NCI-H345 treated with DMSO at 0.1 percent for 48 hours (cell line): ENCODE results near the gene VPS11.
"Not testable (repeated sequence)": the region's sequence is repeated elsewhere in the genome, so short reads cannot be mapped to it uniquely, and the experiment has no call there.

ENCODE experiments used
- DNase-seq: peaks from one replicate; lab custom pipeline; 2025; ENCODE audit not compliant: unreplicated experiment; lab: John Stamatoyannopoulos, UW

The VPS11 gene

DNA sequence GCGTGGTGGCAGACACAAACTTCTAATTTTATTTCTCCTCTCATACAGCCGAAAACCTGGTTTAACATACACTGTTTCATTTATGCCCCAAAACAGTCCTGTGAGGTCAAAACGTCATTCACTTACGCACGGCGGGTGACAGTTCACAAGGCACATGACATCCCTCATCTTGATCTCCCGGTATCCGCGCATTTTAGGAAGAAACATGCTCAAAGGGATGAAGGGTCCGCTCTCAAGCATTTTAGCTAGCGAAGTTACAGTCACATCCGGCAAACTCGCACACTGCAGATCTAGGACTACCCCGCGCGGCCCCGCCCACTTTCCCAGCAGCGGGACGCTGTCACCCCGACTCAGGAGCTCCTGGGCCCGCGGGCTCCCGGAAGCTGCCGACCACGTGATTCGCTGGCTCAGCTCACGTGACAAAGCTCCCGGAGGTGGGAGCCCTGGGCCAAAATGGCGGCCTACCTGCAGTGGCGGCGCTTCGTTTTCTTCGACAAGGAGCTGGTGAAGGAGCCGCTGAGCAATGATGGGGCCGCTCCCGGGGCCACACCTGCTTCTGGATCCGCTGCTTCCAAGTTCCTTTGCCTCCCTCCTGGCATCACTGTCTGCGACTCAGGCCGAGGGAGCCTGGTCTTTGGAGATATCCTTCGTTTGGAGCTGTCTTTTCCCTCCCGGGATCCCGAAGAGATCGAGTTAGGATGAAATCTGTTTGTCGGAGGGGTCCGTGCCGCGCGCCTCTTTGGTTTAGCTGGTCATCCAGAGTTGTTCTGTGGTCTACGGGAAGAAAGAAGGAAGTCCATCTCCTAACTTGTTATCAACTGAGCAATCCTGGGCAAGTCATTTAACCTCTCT, at the start of gene VPS11:
VPS11 (plus strand) TSS at position 448 of the 852 bp plus-strand sequence; CDS start at position 454, 6 bp downstream.
- DNase-seq = peak; percentile 88

DNA sequence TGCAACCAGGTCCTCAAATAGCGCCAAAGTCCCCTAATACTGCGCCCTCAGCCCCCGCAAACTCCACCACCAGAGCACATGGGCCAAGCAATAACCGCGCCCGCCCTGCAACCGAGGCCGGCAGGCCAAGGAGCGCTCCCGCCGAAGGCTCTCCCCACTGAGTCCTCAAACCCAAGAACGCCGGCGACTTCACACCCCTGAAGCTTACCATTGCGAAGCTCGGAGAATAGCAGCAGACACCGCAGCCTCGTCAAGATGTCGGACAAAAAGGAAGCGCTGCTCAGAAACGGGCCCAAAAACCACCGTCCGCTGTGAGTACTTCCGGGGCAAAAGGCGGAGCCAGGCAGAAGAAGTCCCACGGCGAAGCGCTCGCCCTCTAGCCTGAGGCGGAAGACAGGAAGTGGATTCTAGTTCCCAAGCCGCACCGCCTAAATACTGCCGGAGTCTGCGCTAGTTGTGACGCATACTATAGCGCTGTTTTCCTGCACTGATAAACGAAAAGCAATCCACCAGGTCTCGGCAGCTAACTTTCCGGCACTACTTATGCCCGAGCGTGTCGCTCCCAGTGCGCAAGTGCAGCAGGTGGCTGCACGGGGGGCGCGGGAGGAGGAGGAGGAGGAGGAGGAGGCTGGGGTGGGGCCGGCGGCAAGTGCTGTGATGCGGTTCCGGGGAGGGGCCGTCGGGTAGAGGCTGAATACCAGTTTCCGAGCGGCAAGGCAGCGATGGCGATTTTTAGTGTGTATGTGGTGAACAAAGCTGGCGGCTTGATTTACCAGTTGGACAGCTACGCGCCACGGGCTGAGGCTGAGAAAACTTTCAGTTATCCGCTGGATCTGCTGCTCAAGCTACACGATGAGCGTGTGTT, 49.3 kb upstream of the VPS11 start, which contains the start of the genes RPS25 and TRAPPC4:
RPS25 (minus strand) TSS at position 270 of the 865 bp plus-strand sequence; CDS start at position 211, 59 bp downstream.
TRAPPC4 (plus strand) TSS at position 693 of the 865 bp plus-strand sequence; CDS start at position 723, 30 bp downstream.
- peak; percentile 95 for DNase-seq

DNA sequence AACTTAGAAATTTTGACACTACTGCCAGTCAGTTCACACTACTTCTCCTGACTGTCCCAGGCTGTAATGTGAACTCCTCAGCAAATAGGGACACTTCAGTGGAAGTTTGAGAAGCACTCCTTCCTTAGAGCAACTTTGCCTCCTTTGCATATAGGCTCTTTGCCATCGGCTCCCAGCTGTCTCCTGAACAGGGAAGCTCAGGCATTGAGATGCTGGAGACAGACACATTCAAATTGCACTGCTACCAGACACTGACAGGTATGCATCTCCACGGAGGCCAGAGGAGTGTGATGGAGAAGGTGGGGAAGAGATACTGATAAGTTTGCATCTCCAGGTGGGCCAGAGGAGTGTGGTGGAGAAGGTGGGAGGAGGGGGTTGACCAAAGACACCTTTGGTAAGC, 47.6 kb upstream of the VPS11 start:
- DNase-seq = no peak

DNA sequence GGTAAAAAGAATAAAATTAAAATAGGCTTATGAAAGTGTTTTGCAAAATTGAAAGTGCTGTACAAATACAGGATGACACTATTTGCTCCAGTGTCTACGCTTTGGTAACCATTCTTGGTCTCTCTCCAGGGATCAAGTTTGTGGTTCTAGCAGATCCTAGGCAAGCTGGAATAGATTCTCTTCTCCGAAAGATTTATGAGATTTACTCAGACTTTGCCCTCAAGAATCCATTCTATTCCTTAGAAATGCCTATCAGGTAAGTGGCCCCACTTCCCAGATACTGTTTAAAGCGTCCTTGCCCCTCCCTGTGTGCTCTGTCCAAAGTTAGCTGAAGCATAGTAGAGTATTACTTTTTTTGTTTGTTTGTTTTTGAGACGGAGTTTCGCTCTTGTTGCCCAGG, 46.0 kb upstream of the VPS11 start:
- DNase-seq = no peak

DNA sequence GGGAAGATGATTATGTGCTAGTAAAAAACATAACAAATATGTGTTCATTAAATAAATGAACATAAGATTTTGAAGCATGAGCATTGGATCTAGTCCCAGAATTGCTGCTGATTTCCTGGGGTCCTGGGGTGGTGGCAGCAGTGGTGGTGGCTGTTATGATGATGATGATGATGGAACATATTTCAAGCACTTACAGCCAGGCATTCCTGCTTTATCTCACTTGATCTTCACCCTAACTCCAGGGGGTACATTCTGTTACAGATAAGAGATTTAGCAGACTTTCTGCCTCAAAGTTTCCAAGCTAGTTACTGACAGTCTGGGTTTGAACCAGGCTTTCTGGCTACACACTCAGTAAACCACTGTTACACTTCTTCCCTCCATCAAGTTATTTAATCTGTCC, 43.9 kb upstream of the VPS11 start:
- no peak for DNase-seq

DNA sequence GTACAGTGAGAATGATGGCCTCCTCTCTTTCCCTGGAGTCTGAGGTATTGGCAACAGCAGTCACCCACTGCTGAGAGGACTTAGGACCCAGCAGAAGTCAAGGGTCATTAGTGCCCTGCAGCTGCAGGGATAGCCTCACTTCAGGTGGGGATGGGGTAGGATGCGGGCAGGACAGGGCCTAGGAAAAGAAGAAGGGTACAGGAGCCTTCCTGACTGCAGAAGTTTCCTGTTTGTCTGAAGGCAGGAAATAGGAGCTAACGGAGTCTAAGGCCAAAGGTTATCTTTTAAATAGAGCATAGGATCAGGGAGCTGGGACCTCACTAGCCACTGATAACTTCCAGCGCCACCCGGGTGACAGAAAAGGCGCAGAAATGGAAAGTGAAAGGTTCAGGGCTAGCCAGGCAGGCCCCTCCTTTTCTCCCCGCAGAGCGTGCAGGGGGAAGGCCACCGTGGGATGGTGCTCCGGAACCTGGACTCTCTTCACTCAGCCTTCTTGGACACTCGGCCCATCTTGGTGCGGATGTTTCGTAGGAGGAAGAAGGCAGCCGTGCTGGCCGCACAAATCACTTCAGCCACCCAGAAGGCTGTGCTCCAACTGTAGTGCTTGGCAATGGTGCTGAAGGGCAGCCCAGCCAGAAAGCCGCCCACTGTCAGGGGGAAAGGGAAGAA, 43.1 kb upstream of the VPS11 start:
- DNase-seq = no peak

DNA sequence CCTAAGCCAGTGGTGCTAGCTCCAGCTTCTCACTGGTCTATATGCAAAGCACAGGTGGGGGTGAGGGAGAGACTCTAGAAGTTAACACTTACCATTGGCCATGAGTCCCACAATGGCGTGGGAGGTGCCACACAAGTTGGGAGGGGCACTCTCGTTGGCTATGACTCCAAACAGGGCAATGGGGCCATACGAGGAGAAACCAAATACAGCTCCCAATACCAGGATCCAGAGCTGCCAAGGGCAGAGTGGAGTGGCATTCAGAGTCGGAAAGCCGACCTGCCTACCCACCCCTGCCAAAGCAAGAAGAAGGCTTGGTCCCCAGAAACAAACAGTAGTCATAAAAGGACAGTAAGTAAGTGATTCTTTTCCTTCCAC, 42.5 kb upstream of the VPS11 start:
- no peak for DNase-seq

DNA sequence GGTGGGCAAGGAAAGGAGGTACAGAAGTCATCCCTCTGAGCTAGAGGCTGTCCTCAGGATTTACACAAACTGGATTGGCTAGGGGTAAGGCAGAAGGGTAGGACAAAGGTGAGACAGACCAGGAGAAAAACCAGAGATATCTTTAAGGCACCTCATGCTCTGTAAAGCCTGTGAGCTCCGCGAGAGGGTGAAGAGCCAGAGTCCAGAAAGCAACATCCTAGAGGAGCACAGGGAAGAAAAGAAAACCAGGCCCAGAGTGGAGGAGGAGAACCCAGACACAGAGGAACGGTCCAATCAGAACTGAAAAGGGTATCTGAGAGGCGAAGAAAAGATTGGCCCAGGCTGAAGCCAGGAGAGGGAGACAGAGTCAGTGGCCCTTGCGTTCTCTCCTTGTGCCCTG, 42.1 kb upstream of the VPS11 start:
- no peak for DNase-seq

DNA sequence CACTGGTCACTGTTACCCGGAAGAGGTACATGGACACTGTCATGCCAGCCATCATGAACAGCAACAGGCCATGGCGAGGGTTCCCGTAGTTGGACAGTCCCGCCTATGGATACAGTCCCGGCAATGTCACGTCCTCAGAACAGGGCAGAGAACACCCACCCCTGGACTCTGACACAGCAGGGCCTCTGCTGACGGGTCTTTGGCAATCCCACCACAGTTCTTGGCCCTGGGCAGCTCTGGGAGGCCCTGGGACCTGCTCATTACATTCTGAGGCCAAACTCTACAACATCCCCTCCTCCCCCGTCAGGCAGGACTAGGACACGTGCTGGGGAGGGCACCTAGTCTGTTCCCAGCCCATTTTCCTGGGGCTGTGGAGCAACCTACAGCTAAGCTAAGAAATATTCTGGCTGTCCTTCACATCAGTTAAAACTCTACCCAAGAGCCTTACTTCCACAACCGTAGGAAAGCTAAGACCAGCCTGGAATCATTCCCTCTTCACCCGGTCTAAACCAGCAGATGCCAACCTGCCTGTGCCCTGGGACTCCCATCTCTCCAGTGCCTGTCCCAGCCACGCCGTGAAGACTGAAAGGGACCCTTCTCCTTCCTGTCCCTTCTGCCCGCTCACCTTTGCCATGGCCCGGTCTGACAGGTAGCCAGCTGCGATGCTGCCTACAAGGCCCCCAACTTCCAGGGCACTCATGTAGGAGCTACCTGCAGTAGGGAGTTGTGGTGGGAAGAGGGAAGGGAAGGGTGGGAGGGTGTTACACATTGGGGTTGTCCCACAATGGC, 41.4 kb upstream of the VPS11 start:
- DNase-seq = no peak

DNA sequence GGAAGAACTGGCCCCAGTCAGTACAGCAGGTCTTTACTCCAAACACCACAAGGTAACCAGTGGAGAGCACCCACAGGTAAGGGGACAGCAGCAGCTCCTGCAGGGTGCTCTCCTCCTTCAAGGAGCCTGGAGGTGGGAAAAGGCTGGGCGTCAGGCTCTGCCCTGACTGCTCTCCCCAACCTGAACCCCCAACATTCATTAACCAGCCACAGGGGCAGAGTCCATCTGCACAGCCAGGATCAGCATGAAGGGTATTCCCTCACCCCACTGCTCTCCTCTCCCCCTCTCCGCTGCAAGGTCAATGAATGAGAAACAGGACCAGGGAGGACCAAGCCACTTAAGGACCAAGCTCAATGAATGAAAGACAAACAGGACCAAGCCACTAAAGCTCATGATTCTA, 40.6 kb upstream of the VPS11 start:
- DNase-seq = no peak

DNA sequence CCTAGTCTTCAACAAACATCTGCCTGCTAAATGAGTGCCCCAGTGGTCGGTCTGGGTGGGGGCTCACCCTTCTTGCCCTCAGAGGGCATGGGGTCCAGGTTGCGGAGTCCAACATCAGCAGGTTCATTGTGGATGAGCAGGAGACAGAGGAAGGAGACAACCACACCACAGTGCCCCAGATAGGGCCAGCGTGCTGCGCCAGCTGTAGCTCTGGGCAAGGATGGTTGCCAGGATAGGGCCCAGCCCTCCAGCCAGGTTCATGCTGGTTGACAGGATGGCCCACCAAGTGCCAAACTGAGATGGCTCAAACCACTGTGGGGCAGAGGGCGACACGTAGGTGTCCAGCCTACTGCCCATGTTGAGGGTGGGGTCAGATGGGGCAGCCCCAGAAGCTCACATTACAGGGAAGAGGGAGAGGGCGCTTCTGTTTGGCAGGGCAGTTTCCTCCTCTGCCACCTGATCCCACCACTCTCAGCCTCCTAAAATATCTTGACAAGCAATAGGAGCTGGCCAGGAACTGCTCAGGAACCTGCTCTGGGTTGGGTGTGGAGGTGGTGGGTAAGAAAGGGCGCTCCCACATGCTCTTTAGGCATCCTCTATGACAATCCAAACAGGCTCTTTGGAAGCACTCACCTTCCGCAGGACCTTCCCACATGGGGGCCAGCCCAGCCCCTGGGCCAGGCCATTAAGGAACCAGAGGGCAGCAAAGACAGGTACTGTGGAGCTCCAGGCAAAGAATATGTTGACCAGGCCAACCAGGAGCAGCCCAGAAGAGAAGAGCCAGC, 39.9 kb upstream of the VPS11 start:
- DNase-seq = no peak

DNA sequence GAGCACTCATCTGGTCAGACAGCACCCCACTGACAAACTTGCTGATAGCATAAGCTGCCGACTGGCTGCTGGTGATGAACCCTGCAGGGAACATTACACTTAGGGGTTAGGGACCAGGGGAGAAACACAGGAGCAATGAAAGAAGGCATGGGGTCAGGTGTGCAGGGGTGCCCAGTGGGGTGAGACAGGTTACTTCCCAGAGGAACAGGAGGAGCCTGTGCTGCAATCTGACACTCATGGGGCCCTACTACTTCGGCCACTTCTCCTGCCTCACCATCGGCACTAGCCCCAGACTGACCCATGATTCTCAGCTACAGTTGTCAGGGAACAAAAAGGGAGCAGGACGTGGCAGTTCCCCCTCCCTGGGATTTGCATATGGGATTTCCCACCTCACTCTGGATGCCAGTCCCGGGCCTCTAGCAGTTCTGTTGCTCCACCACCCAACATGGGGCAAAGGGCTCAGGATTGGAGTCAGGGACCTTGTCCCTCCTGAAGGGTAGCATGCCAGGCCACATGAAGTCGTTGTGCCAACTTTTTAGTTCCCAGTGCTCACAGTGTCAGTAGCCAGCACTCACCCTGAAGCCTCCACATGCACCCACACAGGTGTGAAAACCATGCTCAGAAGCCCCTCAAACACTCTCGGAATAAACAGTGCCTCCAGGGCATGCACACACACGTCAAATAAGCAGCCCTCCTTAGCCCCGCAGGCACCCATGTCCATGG, 39.1 kb upstream of the VPS11 start:
- DNase-seq = no peak

DNA sequence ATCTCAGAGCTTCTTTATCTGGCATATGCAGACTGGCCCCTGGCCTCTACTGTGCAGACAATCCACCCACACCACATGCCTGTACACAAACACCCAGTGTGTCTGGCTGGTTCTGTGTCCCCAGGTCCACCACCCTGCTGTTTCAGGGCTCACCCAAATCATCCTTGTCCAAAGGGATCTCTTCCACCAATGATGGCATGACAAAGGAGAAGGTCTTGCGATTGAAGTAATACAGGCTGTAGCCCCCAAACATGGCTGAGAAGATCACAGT, 38.6 kb upstream of the VPS11 start:
- no peak for DNase-seq

DNA sequence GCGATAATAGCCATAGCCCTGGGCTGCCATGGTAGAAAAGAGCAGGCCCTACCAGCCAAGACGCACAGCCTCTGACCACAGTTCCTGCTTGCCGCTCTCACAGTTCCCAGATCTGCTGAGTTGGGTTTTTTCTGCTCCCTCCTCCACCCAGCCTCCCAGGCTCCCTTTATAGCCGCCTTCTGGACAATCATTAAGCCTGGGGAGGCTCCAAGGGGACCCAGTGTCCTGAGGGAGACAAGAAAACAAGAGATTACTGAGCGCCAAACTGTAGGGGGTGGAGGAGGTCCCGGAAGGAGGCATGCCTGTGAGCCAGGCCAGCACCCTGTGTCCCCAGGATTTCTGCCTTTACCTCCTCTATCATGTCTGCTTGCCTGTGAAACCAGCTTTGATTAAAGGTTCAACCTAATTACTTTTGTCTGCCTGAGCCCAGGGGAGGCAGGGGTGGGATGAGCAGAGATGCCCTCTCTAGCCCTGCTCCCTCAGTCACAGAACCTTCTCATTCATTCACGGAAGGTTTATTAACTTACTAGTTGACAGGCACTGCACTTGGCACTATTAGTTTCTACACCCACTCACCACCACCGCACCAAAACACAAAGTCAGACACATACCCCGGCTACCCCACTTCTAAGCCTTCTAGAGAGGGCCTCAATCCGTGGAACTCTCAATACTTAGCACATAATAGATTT, 38.1 kb upstream of the VPS11 start:
- no peak for DNase-seq

DNA sequence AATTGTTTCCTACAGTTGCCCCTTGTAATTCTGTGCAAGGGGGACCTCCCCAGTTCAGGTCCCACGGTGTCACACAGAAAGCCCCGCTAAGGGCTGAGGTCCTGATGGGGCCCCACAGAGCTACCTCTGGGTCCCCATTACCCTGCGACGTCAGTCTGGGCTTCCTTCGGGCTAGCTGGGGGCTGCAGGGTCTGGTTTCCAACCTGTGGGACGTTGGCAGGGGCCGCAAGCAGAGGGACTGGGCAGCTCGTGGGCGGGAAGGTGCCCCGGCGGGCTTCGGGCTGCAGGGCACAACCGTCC, 37.6 kb upstream of the VPS11 start:
- DNase-seq = no peak

DNA sequence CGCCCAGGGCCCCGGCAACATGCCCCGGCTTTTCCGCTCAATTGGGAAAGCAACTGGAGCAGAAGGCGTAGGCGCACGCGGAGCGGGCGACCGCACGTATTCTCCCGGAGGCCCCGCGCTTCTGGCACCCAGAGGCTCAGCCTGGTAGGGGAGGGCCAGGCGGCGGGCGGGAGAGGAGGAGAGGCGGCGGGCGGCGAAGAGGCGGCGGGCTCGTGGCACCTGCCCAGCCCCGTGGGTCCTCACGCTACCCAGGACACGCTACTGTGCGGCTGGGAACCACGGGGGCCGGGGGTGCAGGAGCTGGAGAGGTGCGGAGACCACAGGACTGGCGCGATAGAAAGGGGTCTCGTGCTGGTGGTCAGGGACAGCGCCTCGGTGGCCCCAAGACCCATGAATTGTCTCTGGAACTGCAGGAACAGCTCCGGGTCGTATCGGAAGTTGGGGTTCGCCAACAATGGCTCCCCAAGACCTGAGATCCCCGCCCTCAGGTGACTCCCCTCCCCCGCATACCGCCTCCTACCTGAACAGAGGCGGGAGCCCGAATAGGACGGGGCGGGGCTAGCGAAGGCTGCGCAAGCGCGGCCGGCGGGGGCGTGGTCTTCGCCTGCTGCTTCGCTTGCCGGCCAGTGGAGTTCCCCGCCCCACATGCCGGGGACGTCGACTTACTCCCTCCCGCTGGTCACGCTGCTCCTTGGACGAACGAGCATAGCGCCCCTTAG, 37.1 kb upstream of the VPS11 start, which contains the start of gene SLC37A4:
SLC37A4 (minus strand) TSS at position 549 of the 719 bp plus-strand sequence.
- peak; percentile 93 for DNase-seq

DNA sequence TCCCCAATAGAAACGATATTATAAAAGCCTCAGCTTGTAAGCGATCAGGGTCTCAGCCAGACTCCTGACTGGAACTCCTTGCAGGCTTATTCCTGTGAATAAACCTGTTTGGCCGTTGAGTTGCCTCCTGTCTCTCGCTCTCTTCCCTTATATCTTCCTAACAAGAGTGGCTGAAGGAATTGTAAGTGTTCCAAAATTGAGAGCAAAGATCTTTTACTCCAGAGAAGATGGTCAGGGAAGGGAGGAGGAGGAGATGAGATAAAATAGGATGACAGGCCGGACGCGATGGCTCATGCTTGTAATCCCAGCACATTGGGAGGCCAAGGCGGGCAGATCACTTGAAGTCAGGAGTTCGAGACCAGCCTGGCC, 35.7 kb upstream of the VPS11 start:
- DNase-seq = no peak

DNA sequence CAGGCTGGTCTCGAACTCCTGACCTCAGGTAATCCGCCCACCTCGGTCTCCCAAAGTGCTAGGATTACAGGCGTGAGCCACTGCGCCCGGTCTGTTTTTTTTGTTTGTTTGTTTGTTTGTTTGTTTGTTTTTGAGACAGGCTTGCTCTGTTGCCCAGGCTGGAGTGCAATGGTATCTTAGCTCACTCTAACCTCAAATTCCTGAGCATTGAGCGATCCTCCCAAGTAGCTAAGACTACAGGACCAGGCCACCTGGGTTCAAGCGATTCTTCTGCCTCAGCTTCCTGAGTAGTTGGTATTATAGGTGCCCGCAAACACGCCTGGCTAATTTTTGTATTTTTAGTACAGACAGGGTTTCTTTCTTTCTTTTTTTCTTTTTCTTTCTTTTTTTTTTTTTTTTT, 34.2 kb upstream of the VPS11 start:
- not testable (repeated sequence) for DNase-seq
